Measurements from ENCODE around the gene DEK.
"Not testable (repeated sequence)": the region's sequence is repeated elsewhere in the genome, so short reads cannot be mapped to it uniquely, and the experiment has no call there.

DEK gene

GRCh38 chr6:18253635-18254034, 10.7 kb downstream of the DEK start:
- Mint-ChIP-seq H3K4me1 (peaks cover 19% of the 10 kb centered on the region), H3K36me3 (peaks cover 28% of the 10 kb centered on the region), H3K9me3 (no peaks in the 10 kb centered on the region), H3K27me3 (no peaks in the 10 kb centered on the region), H3K4me3 (no peak overlapping the region), H3K27ac (no peak overlapping the region)

GRCh38 chr6:18249271-18249670, 15.1 kb downstream of the DEK start:
- H3K9me3 Mint-ChIP-seq = no peaks in the 10 kb centered on the region
- H3K4me1 Mint-ChIP-seq = peaks cover 28% of the 10 kb centered on the region
- H3K4me3 Mint-ChIP-seq = no peak overlapping the region
- peaks cover 43% of the 10 kb centered on the region for H3K36me3 Mint-ChIP-seq
- no peaks in the 10 kb centered on the region for H3K27me3 Mint-ChIP-seq
- no peak overlapping the region for H3K27ac Mint-ChIP-seq

GRCh38 chr6:18248698-18249097, 15.6 kb downstream of the DEK start:
- Mint-ChIP-seq H3K9me3 (no peaks in the 10 kb centered on the region), H3K36me3 (peaks cover 48% of the 10 kb centered on the region), H3K4me3 (no peak overlapping the region), H3K27me3 (no peaks in the 10 kb centered on the region), H3K27ac (no peak overlapping the region), H3K4me1 (peaks cover 33% of the 10 kb centered on the region)

DNA sequence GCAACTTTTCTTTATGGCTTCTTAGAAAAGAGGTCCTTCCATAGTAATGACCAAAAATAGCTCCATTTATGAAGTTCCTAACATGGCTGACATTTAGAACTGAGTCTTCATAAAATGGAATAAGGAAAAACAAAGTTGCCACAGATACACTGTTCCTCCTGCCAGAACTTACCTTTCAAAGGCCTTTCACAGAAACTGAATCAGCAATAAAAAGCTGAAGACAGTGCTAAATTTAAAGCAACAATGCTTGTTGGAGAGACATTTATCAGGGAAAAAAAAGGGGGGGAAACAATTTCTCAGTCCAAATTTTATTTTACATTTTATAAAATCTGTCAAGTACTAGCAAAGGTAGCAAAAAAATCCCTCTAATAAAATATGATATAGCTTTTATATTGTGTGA, 17.3 kb downstream of the DEK start:
- Mint-ChIP-seq H3K4me1 (peaks cover 50% of the 10 kb centered on the region), H3K4me3 (no peak overlapping the region), H3K27me3 (no peaks in the 10 kb centered on the region), H3K9me3 (no peaks in the 10 kb centered on the region), H3K27ac (no peak overlapping the region), H3K36me3 (peaks cover 62% of the 10 kb centered on the region)

DNA sequence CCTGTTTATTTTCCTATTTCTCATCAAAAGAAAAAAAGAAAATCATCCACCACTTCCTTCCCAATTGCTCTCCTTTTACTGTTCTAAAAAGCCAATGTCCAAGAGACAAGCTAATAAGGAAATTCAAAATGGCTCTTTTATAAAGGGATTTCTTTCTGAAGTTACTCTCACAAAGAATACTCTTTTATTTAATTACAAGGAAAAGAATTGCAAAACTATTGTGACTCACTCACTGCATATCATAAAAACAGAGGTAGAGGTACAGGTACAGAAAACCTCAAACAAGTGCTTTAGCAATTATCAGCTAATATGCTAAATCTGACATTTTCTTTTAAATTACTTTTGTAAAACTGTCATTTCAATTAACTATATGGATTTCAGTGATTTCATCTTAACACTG, 18.1 kb downstream of the DEK start:
- H3K27ac Mint-ChIP-seq = no peak overlapping the region
- H3K36me3 Mint-ChIP-seq = peaks cover 55% of the 10 kb centered on the region
- peaks cover 58% of the 10 kb centered on the region for H3K4me1 Mint-ChIP-seq
- H3K4me3 Mint-ChIP-seq = no peak overlapping the region
- H3K27me3 Mint-ChIP-seq = no peaks in the 10 kb centered on the region
- no peaks in the 10 kb centered on the region for H3K9me3 Mint-ChIP-seq

DNA sequence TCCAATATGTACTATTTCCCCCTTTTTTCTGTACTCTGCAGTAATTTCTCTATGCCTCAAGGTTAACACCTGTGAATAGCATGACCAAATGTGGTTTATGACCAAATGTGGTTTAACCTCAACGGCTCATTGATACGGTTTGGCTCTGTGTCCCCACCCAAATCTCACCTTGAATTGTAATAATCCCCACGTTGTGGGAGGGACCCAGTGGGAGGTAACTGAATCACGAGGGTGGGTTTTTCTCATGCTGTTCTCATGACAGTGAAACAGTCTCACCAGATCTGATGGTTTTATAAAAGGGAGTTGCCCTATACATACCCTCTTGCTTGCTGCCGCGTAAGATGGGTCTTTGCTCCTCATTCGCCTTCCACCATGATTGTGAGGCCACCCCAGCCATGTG, 18.7 kb downstream of the DEK start:
- no peaks in the 10 kb centered on the region for H3K27me3 Mint-ChIP-seq
- H3K36me3 Mint-ChIP-seq = peaks cover 55% of the 10 kb centered on the region
- no peak overlapping the region for H3K4me3 Mint-ChIP-seq
- H3K9me3 Mint-ChIP-seq = no peaks in the 10 kb centered on the region
- H3K4me1 Mint-ChIP-seq = peaks cover 62% of the 10 kb centered on the region
- H3K27ac Mint-ChIP-seq = no peak overlapping the region

- Mint-ChIP-seq H3K9me3 (no peaks in the 10 kb centered on the region), H3K4me1 (peaks cover 62% of the 10 kb centered on the region), H3K27me3 (no peaks in the 10 kb centered on the region), H3K36me3 (peaks cover 55% of the 10 kb centered on the region), H3K27ac (no peak overlapping the region), H3K4me3 (no peak overlapping the region)
Observed at GRCh38 chr6:18245079-18245478, 19.3 kb downstream of the DEK start.

GRCh38 chr6:18244251-18244650, 20.1 kb downstream of the DEK start:
- H3K4me1 Mint-ChIP-seq = peaks cover 60% of the 10 kb centered on the region
- H3K4me3 Mint-ChIP-seq = no peak overlapping the region
- no peak overlapping the region for H3K27ac Mint-ChIP-seq
- peaks cover 54% of the 10 kb centered on the region for H3K36me3 Mint-ChIP-seq
- no peaks in the 10 kb centered on the region for H3K27me3 Mint-ChIP-seq
- H3K9me3 Mint-ChIP-seq = no peaks in the 10 kb centered on the region

DNA sequence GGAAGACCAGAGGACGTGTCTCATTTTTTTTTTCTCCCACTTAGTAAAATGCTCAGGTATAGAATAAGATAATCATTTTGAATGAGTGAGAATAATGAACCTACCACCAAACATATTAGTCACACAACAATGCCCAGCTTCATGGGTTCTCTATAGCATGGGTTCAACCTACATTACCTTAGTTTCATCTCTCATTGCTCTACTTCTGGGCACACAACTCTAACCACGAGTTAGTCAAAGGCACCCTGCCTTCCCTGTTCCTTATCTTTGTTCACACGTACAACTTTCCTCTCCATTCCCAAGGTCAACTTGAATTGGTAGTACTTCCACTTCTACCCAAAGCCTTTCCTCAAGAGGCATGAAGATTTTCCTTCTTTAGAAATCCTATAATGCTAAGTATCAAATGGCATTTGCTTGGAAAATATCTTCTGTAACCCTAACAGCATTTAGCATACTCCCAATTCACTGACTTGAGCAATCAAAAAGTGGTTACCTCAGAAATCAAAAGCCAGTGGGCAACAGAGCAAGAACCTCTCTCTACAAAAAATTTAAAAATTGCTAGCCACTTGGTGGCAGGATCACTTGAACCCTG, 20.9 kb downstream of the DEK start:
- H3K4me1 Mint-ChIP-seq = peaks cover 57% of the 10 kb centered on the region
- H3K9me3 Mint-ChIP-seq = no peaks in the 10 kb centered on the region
- H3K4me3 Mint-ChIP-seq = no peak overlapping the region
- peaks cover 49% of the 10 kb centered on the region for H3K36me3 Mint-ChIP-seq
- no peak overlapping the region for H3K27ac Mint-ChIP-seq
- H3K27me3 Mint-ChIP-seq = no peaks in the 10 kb centered on the region

- Mint-ChIP-seq H3K4me1 (peaks cover 57% of the 10 kb centered on the region), H3K36me3 (peaks cover 45% of the 10 kb centered on the region), H3K27me3 (no peaks in the 10 kb centered on the region), H3K4me3 (no peak overlapping the region), H3K27ac (peak overlapping the region; percentile 76), H3K9me3 (no peaks in the 10 kb centered on the region)
Observed at GRCh38 chr6:18242062-18242851, 22.1 kb downstream of the DEK start.

GRCh38 chr6:18241208-18242038, 22.9 kb downstream of the DEK start:
- peaks cover 54% of the 10 kb centered on the region for H3K4me1 Mint-ChIP-seq
- no peaks in the 10 kb centered on the region for H3K9me3 Mint-ChIP-seq
- peak overlapping the region; percentile 48 for H3K27ac Mint-ChIP-seq
- peaks cover 41% of the 10 kb centered on the region for H3K36me3 Mint-ChIP-seq
- H3K4me3 Mint-ChIP-seq = no peak overlapping the region
- H3K27me3 Mint-ChIP-seq = no peaks in the 10 kb centered on the region

- no peak overlapping the region for H3K27ac Mint-ChIP-seq
- peaks cover 43% of the 10 kb centered on the region for H3K4me1 Mint-ChIP-seq
- no peaks in the 10 kb centered on the region for H3K9me3 Mint-ChIP-seq
- H3K36me3 Mint-ChIP-seq = peaks cover 42% of the 10 kb centered on the region
- no peak overlapping the region for H3K4me3 Mint-ChIP-seq
- no peaks in the 10 kb centered on the region for H3K27me3 Mint-ChIP-seq
Observed at GRCh38 chr6:18240230-18240629, 24.1 kb downstream of the DEK start.

DNA sequence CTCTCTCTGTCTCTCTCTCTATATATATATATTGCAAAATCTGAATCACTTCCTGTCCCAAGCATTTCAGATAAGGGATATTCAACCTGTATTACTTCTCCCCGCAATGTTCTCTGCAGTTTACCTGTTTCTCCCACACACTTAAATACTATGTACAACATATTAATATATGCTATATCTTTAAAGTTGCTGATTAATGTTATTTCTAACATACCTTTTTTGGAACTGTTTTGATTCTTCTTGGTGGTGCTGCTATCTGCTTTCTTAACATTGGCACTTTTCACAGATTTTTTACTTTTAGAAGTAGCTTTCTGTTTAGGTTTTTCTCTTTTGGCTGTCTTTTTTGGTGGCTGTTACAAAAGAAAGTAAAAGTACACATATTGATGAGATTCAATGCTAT, 27.2 kb downstream of the DEK start:
- H3K4me1 Mint-ChIP-seq = peaks cover 18% of the 10 kb centered on the region
- H3K27ac Mint-ChIP-seq = no peak overlapping the region
- H3K4me3 Mint-ChIP-seq = no peak overlapping the region
- H3K36me3 Mint-ChIP-seq = peaks cover 41% of the 10 kb centered on the region
- peaks cover 14% of the 10 kb centered on the region for H3K9me3 Mint-ChIP-seq
- H3K27me3 Mint-ChIP-seq = no peaks in the 10 kb centered on the region

GRCh38 chr6:18235524-18235923, 28.8 kb downstream of the DEK start:
- no peak overlapping the region for H3K27ac Mint-ChIP-seq
- H3K27me3 Mint-ChIP-seq = no peaks in the 10 kb centered on the region
- H3K4me1 Mint-ChIP-seq = peaks cover 17% of the 10 kb centered on the region

GRCh38 chr6:18234564-18234963, 29.8 kb downstream of the DEK start:
- Mint-ChIP-seq H3K4me3 (no peak overlapping the region), H3K9me3 (peaks cover 16% of the 10 kb centered on the region), H3K36me3 (peaks cover 62% of the 10 kb centered on the region), H3K4me1 (peaks cover 17% of the 10 kb centered on the region), H3K27ac (no peak overlapping the region), H3K27me3 (no peaks in the 10 kb centered on the region)

More at GRCh38 chr6:18235524-18235923, 28.8 kb downstream of the DEK start:
- Mint-ChIP-seq H3K36me3 (peaks cover 56% of the 10 kb centered on the region), H3K4me3 (no peak overlapping the region), H3K9me3 (peaks cover 14% of the 10 kb centered on the region)

DNA sequence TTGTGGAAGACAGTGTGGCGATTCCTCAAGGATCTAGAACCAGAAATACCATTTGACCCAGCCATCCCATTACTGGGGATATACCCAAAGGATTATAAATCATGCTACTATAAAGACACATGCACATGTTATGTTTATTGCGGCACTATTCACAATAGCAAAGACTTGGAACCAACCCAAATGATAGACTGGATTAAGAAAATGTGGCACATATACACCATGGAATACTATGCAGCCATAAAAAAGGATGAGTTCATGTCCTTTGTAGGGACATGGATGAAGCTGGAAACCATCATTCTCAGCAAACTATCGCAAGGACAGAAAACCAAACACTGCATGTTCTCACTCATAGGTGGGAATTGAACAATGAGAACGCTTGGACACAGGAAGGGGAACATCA, 30.6 kb downstream of the DEK start:
- not testable (repeated sequence) for H3K4me3 Mint-ChIP-seq, H3K27ac Mint-ChIP-seq, H3K27me3 Mint-ChIP-seq
- Mint-ChIP-seq H3K4me1 (peaks cover 17% of the 10 kb centered on the region), H3K36me3 (peaks cover 67% of the 10 kb centered on the region), H3K9me3 (peaks cover 20% of the 10 kb centered on the region)
